ENCODE results near the gene BUB3.

The BUB3 gene

DNA sequence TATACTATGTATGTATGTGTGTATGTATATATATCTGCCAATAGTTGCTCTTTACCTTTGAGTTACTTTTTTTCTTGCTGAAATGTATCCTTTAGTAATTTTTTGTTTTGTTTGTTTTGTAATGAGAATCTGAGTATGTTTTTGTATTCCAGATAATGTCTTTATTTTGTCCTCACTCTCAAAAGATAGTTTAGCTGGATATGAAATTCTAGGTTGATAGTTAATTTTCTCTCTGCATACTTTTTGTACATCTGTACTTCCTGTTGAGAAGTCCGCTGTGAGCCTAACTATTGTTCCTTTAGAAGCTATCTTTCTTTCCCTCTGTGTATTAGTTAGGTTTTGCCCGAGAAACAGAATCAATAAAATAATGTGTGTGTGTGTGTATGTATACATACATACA lies 29.5 kb downstream of the BUB3 start:
- Histone ChIP-seq H3K9ac (ENCODE audit: low read length) (no peak overlapping the region), H3K4me3 (ENCODE audit: low read depth, low read length, poor library complexity, severe bottlenecking) (no peak overlapping the region), H3K9me2 (ENCODE audit: low read depth, low read length) (no peaks in the 10 kb centered on the region), H3F3A (ENCODE audit: insufficient read depth, low read length) (no peaks in the 10 kb centered on the region), H3K36me3 (ENCODE audit: insufficient read depth, low read length) (peaks cover 3% of the 10 kb centered on the region; the same call in 1 of the 2 replicates), H3K27ac (ENCODE audit: low read depth, low read length, poor library complexity, severe bottlenecking) (no peak overlapping the region), H3K79me2 (ENCODE audit: insufficient read depth, low read length) (no peaks in the 10 kb centered on the region), H3K27me3 (ENCODE audit: insufficient read depth, low read length) (no peaks in the 10 kb centered on the region), H3K9me3 (ENCODE audit: low read length) (peaks cover 5% of the 10 kb centered on the region; the same call in 1 of the 2 replicates), H3K4me2 (ENCODE audit: low read length) (no peak overlapping the region), H4K20me1 (ENCODE audit: insufficient read depth, low read length) (no peaks in the 10 kb centered on the region), H3K4me1 (ENCODE audit: insufficient read depth, low read length, severe bottlenecking) (no peaks in the 10 kb centered on the region), H2AFZ (ENCODE audit: low read length) (no peak overlapping the region)
- no peak for TF ChIP-seq EZH2 (IDR thresholded peaks at IDR 0.05; ENCODE audit: borderline replicate concordance, low read length)
- TF ChIP-seq, protein P1, sequence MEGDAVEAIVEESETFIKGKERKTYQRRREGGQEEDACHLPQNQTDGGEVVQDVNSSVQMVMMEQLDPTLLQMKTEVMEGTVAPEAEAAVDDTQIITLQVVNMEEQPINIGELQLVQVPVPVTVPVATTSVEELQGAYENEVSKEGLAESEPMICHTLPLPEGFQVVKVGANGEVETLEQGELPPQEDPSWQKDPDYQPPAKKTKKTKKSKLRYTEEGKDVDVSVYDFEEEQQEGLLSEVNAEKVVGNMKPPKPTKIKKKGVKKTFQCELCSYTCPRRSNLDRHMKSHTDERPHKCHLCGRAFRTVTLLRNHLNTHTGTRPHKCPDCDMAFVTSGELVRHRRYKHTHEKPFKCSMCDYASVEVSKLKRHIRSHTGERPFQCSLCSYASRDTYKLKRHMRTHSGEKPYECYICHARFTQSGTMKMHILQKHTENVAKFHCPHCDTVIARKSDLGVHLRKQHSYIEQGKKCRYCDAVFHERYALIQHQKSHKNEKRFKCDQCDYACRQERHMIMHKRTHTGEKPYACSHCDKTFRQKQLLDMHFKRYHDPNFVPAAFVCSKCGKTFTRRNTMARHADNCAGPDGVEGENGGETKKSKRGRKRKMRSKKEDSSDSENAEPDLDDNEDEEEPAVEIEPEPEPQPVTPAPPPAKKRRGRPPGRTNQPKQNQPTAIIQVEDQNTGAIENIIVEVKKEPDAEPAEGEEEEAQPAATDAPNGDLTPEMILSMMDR (IDR thresholded peaks at IDR 0.05; ENCODE audit: low read length) = no peak

DNA sequence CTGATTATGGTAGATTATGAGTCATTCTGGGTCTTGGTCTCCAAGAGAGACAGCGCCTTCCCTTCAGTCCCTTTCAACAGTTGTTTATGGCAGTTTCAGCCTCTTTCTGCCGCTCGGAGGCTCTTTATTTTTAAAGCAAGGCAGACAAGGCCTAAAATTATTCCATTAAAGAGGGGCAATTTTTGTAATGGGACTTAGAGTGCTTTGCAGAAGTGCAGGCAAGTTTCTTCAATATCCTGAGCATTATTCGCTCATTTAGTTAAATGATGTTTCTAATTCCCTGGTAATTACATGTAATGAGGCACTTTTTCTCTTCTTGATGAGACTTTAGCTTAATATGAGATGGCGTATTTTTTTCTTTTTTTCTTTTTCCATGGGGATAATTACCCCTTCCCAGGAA lies 33.6 kb downstream of the BUB3 start:
- Histone ChIP-seq H3F3A (ENCODE audit: insufficient read depth, low read length) (no peaks in the 10 kb centered on the region), H3K27ac (ENCODE audit: low read depth, low read length, poor library complexity, severe bottlenecking) (no peak overlapping the region), H3K9me2 (ENCODE audit: low read depth, low read length) (no peaks in the 10 kb centered on the region), H3K36me3 (ENCODE audit: insufficient read depth, low read length) (peaks cover 3% of the 10 kb centered on the region; the same call in 1 of the 2 replicates), H2AFZ (ENCODE audit: low read length) (no peak overlapping the region), H3K9ac (ENCODE audit: low read length) (no peak overlapping the region), H3K79me2 (ENCODE audit: insufficient read depth, low read length) (no peaks in the 10 kb centered on the region), H3K27me3 (ENCODE audit: insufficient read depth, low read length) (no peaks in the 10 kb centered on the region), H4K20me1 (ENCODE audit: insufficient read depth, low read length) (no peaks in the 10 kb centered on the region), H3K4me3 (ENCODE audit: low read depth, low read length, poor library complexity, severe bottlenecking) (no peak overlapping the region), H3K4me1 (ENCODE audit: insufficient read depth, low read length, severe bottlenecking) (no peaks in the 10 kb centered on the region), H3K9me3 (ENCODE audit: low read length) (peaks cover 2% of the 10 kb centered on the region; the same call in 1 of the 2 replicates), H3K4me2 (ENCODE audit: low read length) (no peak overlapping the region)
- no peak for TF ChIP-seq EZH2 (IDR thresholded peaks at IDR 0.05; ENCODE audit: borderline replicate concordance, low read length)
- TF ChIP-seq, protein P1 (IDR thresholded peaks at IDR 0.05; ENCODE audit: low read length) = no peak

DNA sequence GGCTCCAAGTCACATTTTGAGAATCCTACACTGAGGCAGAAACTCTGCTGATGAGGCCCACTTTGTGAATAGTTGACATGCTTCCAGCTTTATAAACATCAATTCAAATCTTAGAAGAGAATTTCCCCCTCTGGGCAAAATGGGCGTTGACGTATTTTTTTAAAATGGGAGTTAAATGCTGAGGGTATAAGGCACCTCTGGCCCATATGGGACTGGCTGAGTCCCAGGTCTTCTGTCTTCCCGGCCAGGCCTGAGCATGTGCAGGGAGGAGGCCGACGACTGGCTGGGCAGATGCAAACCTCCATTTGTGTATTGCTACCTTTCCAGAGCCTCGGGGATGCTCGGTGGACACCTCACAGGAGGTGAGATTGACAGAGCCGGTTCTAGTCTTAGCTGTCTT lies 37.7 kb downstream of the BUB3 start:
- H3F3A ChIP-seq (ENCODE audit: insufficient read depth, low read length) = no peaks in the 10 kb centered on the region
- no peaks in the 10 kb centered on the region for H3K9me3 ChIP-seq (ENCODE audit: low read length)
- no peak overlapping the region for H3K9ac ChIP-seq (ENCODE audit: low read length)
- TF ChIP-seq, protein P1 (IDR thresholded peaks at IDR 0.05; ENCODE audit: low read length) = no peak
- H3K27me3 ChIP-seq (ENCODE audit: insufficient read depth, low read length) = no peaks in the 10 kb centered on the region
- no peak overlapping the region for H3K27ac ChIP-seq (ENCODE audit: low read depth, low read length, poor library complexity, severe bottlenecking)
- H4K20me1 ChIP-seq (ENCODE audit: insufficient read depth, low read length) = no peaks in the 10 kb centered on the region
- no peaks in the 10 kb centered on the region for H3K79me2 ChIP-seq (ENCODE audit: insufficient read depth, low read length)
- H3K36me3 ChIP-seq (ENCODE audit: insufficient read depth, low read length) = no peaks in the 10 kb centered on the region; the same call in 1 of the 2 replicates
- no peak overlapping the region for H3K4me3 ChIP-seq (ENCODE audit: low read depth, low read length, poor library complexity, severe bottlenecking)
- no peaks in the 10 kb centered on the region for H3K4me1 ChIP-seq (ENCODE audit: insufficient read depth, low read length, severe bottlenecking)
- no peaks in the 10 kb centered on the region for H3K9me2 ChIP-seq (ENCODE audit: low read depth, low read length)
- H3K4me2 ChIP-seq (ENCODE audit: low read length) = no peak overlapping the region
- H2AFZ ChIP-seq (ENCODE audit: low read length) = no peak overlapping the region
